Measurements from ENCODE around the gene MPZL3. TPM values are rescaled to one million over a fixed set of nuclear protein-coding genes. Genes with fewer than 3 reads are reported as not detected.

Gene MPZL3
- total and polyA plus RNA-seq, 2 experiments from 2014 or later = 10.2 to 20.6 TPM

DNA sequence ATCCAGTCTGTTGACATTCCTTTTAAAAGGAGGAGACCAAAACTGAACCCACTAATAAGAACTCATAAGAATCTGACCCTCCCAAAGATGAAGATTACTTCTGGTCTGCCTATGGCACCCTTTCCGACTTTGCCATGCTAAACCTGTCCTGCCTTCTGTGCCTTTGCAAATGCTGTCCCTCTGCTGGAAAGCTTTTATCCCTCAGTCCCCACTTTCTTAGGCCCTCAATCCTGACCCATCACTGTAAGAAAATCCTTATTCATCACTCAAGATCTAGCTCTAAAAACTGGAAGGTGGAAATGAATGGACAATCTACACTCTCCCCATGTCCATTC lies 10.4 kb downstream of the MPZL3 start:
- Histone ChIP-seq H3K4me3 (no peak overlapping the region), H3K9me2 (replicated peaks; ENCODE audit: insufficient read depth) (no peaks in the 10 kb centered on the region), H3K27ac (peak overlapping the region; percentile 95), H3K79me2 (peaks cover 21% of the 10 kb centered on the region), H3K27me3 (no peaks in the 10 kb centered on the region), H3K4me2 (peak overlapping the region; percentile 58), H3K4me1 (ENCODE audit: insufficient read depth) (peaks cover 21% of the 10 kb centered on the region), H3K9me3 (ENCODE audit: low read depth) (no peaks in the 10 kb centered on the region), H4K20me1 (ENCODE audit: insufficient read depth, poor library complexity, severe bottlenecking) (no peaks in the 10 kb centered on the region), H3K36me3 (replicated peaks; ENCODE audit: insufficient read depth, low read depth) (no peaks in the 10 kb centered on the region), H2AFZ (no peak overlapping the region)
- DNase-seq (ENCODE audit: low spot score) = no peak
- 75% methylated on average over 1 of the region's 1 CpG for WGBS (ENCODE audit: low lambda C conversion rate, missing lambda C conversion rate)
- no peak for TF ChIP-seq EZH2 (IDR thresholded peaks at IDR 0.05; ENCODE audit: borderline replicate concordance)

DNA sequence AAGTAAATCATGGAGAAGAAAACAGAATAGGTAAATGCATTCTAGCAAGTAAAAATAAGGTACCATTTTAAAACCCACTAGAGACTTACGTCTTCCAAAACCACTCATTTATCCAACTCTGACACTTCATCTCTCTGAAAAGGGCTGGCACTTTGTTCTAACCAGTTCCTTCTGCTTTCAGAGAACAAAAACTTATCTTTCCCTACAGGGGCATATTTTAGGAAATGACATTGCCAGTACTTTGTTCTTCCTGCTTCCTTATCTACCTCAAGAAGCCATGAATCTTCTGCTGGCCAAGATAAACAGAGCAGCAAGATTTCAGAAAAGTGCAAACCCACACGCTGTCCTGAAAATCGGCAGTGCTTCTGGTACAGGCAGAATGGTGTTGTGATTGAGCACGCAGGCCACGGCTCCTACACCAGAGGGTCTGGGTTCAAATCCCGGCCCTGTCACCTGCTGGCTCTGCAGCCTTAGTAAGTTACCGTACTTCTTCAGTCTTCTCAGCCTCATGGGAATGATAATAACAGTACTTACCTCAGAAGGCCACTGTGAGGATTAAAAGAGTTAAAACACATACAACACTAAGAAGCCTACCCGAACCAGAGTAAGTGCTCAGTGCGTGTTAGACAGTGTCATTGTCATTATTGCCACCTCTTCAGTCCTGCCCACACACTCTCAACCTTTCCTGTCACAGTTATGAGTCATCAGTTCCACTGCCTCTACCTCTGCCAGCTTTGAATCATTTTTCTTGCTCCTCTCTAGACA lies 11.0 kb downstream of the MPZL3 start:
- no peak for TF ChIP-seq EZH2 (IDR thresholded peaks at IDR 0.05; ENCODE audit: borderline replicate concordance)
- no peak for TF ChIP-seq CTCF (IDR thresholded peaks at IDR 0.05; ENCODE audit: poor library complexity)
- TF ChIP-seq EZH2phosphoT487 (IDR thresholded peaks at IDR 0.05; ENCODE audit: low read depth, severe bottlenecking, unreplicated experiment) = no peak
- Histone ChIP-seq H3K9me2 (replicated peaks; ENCODE audit: insufficient read depth) (no peaks in the 10 kb centered on the region), H3K4me2 (peak overlapping the region; percentile 58), H3K79me2 (peaks cover 21% of the 10 kb centered on the region), H3K4me3 (no peak overlapping the region), H3K9me3 (ENCODE audit: low read depth) (no peaks in the 10 kb centered on the region), H3K27ac (peak overlapping the region; percentile 95), H3K36me3 (replicated peaks; ENCODE audit: insufficient read depth, low read depth) (no peaks in the 10 kb centered on the region), H2AFZ (peak overlapping the region; percentile 4), H4K20me1 (ENCODE audit: insufficient read depth, poor library complexity, severe bottlenecking) (no peaks in the 10 kb centered on the region), H3K27me3 (no peaks in the 10 kb centered on the region), H3K4me1 (ENCODE audit: insufficient read depth) (peaks cover 17% of the 10 kb centered on the region)
- WGBS (ENCODE audit: low lambda C conversion rate, missing lambda C conversion rate) = 55% methylated on average over 9 of the region's 9 CpGs
- peak; percentile 80 for DNase-seq (ENCODE audit: low spot score)

- H3K79me2 ChIP-seq = peaks cover 17% of the 10 kb centered on the region
- DNase-seq (ENCODE audit: low spot score) = no peak
- no peaks in the 10 kb centered on the region for H3K27me3 ChIP-seq
- TF ChIP-seq EZH2phosphoT487 (IDR thresholded peaks at IDR 0.05; ENCODE audit: low read depth, severe bottlenecking, unreplicated experiment) = no peak
- no peak for TF ChIP-seq CTCF (IDR thresholded peaks at IDR 0.05; ENCODE audit: poor library complexity)
- no peak for TF ChIP-seq EZH2 (IDR thresholded peaks at IDR 0.05; ENCODE audit: borderline replicate concordance)
- H3K9me2 ChIP-seq (replicated peaks; ENCODE audit: insufficient read depth) = no peaks in the 10 kb centered on the region
- no peaks in the 10 kb centered on the region for H4K20me1 ChIP-seq (ENCODE audit: insufficient read depth, poor library complexity, severe bottlenecking)
- H3K27ac ChIP-seq = peak overlapping the region; percentile 95
- H3K4me1 ChIP-seq (ENCODE audit: insufficient read depth) = peaks cover 14% of the 10 kb centered on the region
- H2AFZ ChIP-seq = no peak overlapping the region
- H3K4me3 ChIP-seq = no peak overlapping the region
- H3K36me3 ChIP-seq (replicated peaks; ENCODE audit: insufficient read depth, low read depth) = no peaks in the 10 kb centered on the region
- 77% methylated on average over 5 of the region's 5 CpGs for WGBS (ENCODE audit: low lambda C conversion rate, missing lambda C conversion rate)
- no peak overlapping the region for H3K4me2 ChIP-seq
- no peaks in the 10 kb centered on the region for H3K9me3 ChIP-seq (ENCODE audit: low read depth)
Measured at GRCh38 chr11:118239509-118240205, 12.5 kb downstream of the MPZL3 start.

DNA sequence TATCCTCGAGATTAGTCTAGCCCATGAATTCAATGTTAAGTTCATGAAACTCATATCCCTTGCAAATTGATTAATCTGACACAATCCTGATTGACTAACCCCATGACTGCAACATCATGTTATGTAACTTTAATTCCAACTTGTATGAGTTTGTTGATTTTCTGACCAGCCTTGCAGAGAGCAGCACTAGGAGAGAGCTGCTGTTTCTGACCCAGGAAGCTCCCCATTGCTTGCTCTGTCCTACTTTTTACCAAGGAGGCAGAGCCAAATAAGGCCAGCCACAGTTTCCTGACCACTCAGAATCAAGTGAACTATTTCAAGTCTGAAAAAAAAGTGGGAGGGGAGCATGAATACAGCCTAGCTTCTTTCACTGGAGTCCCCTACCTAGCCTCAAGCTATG lies 13.2 kb downstream of the MPZL3 start:
- TF ChIP-seq CTCF (IDR thresholded peaks at IDR 0.05; ENCODE audit: poor library complexity) (no peak), EZH2phosphoT487 (IDR thresholded peaks at IDR 0.05; ENCODE audit: low read depth, severe bottlenecking, unreplicated experiment) (no peak), EZH2 (IDR thresholded peaks at IDR 0.05; ENCODE audit: borderline replicate concordance) (no peak)
- Histone ChIP-seq H3K4me3 (no peak overlapping the region), H2AFZ (no peak overlapping the region), H3K4me2 (no peak overlapping the region), H3K9me3 (ENCODE audit: low read depth) (no peaks in the 10 kb centered on the region), H3K27me3 (no peaks in the 10 kb centered on the region), H3K9me2 (replicated peaks; ENCODE audit: insufficient read depth) (no peaks in the 10 kb centered on the region), H3K4me1 (ENCODE audit: insufficient read depth) (peaks cover 14% of the 10 kb centered on the region), H3K79me2 (peaks cover 13% of the 10 kb centered on the region), H3K36me3 (replicated peaks; ENCODE audit: insufficient read depth, low read depth) (no peaks in the 10 kb centered on the region), H4K20me1 (ENCODE audit: insufficient read depth, poor library complexity, severe bottlenecking) (no peaks in the 10 kb centered on the region), H3K27ac (no peak overlapping the region)
- WGBS (ENCODE audit: low lambda C conversion rate, missing lambda C conversion rate) = 86% methylated on average over 1 of the region's 1 CpG
- DNase-seq (ENCODE audit: low spot score) = no peak

Measured in hepatocyte (in vitro differentiated cells).